PFSK-1 (cell line): ENCODE measurements around the gene CCNG2.

Experiments used
- FOXP2 ChIP-seq: optimal IDR thresholded peaks from 2 replicates; pipeline ENCODE3; 2011; ENCODE audit warnings: borderline replicate concordance, control low read depth, inconsistent platforms; ENCODE audit not compliant: insufficient read depth; ENCODE audit errors: extremely low read length, extremely low read depth
- POLR2AphosphoS5 ChIP-seq: IDR thresholded peaks from 2 replicates; pipeline ENCODE4 v1.6.1; 2012; ENCODE audit warnings: low read depth, mild to moderate bottlenecking, control low read depth, low read length, moderate library complexity
- SIN3A ChIP-seq: IDR thresholded peaks from 2 replicates; pipeline ENCODE4 v1.6.1; 2012; ENCODE audit warnings: mild to moderate bottlenecking, low read length, moderate library complexity, borderline replicate concordance; ENCODE audit not compliant: insufficient read depth
- TAF1 ChIP-seq: IDR thresholded peaks from 2 replicates; pipeline ENCODE4 v1.6.1; 2012; ENCODE audit warnings: low read length, control low read depth, borderline replicate concordance; ENCODE audit not compliant: insufficient read depth
- TF ChIP-seq, protein P1 (sequence below), 2 experiments: IDR thresholded peaks; 2 replicates each; pipeline versions ENCODE4 v1.6.1 to v1.8.0; 2011 to 2012; ENCODE audit warnings: low read depth in 2 of 2, low read length in 2 of 2, control low read depth in 1 of 2, inconsistent platforms in 1 of 2, mild to moderate bottlenecking in 1 of 2, moderate library complexity in 1 of 2; ENCODE audit not compliant: insufficient read depth in 1 of 2

Gene CCNG2

GRCh38 chr4:77132652-77133312 is 24.2 kb upstream of the CCNG2 start:
- no peak for TF ChIP-seq FOXP2
- no peak for TF ChIP-seq SIN3A
- no peak for TF ChIP-seq POLR2AphosphoS5
- TF ChIP-seq TAF1, result no peak
- TF ChIP-seq, protein P1, sequence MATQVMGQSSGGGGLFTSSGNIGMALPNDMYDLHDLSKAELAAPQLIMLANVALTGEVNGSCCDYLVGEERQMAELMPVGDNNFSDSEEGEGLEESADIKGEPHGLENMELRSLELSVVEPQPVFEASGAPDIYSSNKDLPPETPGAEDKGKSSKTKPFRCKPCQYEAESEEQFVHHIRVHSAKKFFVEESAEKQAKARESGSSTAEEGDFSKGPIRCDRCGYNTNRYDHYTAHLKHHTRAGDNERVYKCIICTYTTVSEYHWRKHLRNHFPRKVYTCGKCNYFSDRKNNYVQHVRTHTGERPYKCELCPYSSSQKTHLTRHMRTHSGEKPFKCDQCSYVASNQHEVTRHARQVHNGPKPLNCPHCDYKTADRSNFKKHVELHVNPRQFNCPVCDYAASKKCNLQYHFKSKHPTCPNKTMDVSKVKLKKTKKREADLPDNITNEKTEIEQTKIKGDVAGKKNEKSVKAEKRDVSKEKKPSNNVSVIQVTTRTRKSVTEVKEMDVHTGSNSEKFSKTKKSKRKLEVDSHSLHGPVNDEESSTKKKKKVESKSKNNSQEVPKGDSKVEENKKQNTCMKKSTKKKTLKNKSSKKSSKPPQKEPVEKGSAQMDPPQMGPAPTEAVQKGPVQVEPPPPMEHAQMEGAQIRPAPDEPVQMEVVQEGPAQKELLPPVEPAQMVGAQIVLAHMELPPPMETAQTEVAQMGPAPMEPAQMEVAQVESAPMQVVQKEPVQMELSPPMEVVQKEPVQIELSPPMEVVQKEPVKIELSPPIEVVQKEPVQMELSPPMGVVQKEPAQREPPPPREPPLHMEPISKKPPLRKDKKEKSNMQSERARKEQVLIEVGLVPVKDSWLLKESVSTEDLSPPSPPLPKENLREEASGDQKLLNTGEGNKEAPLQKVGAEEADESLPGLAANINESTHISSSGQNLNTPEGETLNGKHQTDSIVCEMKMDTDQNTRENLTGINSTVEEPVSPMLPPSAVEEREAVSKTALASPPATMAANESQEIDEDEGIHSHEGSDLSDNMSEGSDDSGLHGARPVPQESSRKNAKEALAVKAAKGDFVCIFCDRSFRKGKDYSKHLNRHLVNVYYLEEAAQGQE (IDR thresholded peaks at IDR 0.05; ENCODE audit: insufficient read depth in 1 of 2, low read depth in 2 of 2, low read length in 2 of 2), result no peak

GRCh38 chr4:77141964-77142645 is 14.9 kb upstream of the CCNG2 start:
- TF ChIP-seq POLR2AphosphoS5 (no peak), TAF1 (no peak), FOXP2 (no peak), SIN3A (no peak)
- TF ChIP-seq, protein P1 (IDR thresholded peaks at IDR 0.05; ENCODE audit: insufficient read depth in 1 of 2, low read depth in 2 of 2, low read length in 2 of 2), result no peak

GRCh38 chr4:77142646-77143028 is 14.4 kb upstream of the CCNG2 start:
- TF ChIP-seq FOXP2 (no peak), TAF1 (no peak), POLR2AphosphoS5 (no peak), SIN3A (no peak)
- TF ChIP-seq, protein P1 (IDR thresholded peaks at IDR 0.05; ENCODE audit: insufficient read depth in 1 of 2, low read depth in 2 of 2, low read length in 2 of 2), result no peak

DNA sequence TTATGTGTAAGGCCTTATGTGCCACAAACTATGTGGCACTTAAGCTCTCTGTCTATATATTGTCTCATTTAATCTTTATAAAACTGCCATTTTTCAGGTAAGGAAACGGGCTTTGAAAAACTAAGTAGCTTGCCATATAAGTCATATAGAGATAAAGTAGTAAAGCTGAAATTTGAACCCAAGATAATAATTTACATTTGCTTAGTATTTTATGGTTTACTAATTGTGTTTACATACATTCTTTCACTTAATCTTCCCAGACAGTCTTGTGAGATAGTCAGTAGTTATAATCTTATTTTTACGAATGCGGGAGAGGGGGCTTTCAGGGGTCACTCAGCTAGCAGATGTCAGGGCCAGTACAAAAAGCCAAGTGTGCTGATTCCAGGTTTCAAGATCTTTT is 13.9 kb upstream of the CCNG2 start:
- no peak for TF ChIP-seq TAF1
- TF ChIP-seq, protein P1 (IDR thresholded peaks at IDR 0.05; ENCODE audit: insufficient read depth in 1 of 2, low read depth in 2 of 2, low read length in 2 of 2), result no peak
- TF ChIP-seq POLR2AphosphoS5, result no peak
- no peak for TF ChIP-seq SIN3A
- no peak for TF ChIP-seq FOXP2

DNA sequence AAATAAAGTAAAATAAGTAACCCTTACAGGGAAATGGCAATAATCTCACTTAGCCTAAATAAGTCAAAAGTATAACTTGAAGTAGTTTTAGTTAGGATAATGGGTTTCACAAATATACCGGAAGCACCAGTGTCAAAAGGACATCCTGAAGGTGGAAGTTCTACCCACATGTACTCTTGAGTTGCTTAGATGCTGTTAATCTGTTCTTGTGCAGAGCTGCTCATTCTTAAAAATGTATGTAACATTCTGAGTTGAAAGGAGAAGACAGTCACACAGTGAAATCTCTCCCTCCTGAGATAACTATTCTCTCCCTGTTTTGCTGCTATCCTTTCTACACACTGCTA is 11.2 kb upstream of the CCNG2 start:
- TF ChIP-seq SIN3A (no peak), FOXP2 (no peak), TAF1 (no peak), POLR2AphosphoS5 (no peak)
- TF ChIP-seq, protein P1 (IDR thresholded peaks at IDR 0.05; ENCODE audit: insufficient read depth in 1 of 2, low read depth in 2 of 2, low read length in 2 of 2), result no peak
